ENCODE data around the gene SYCP2L. TPM values are rescaled to one million over a fixed set of nuclear protein-coding genes. Genes with fewer than 3 reads are reported as not detected.

The SYCP2L gene
- total and polyA plus RNA-seq, 2 experiments from 2014 or later: 10.5 to 11.0 TPM

- H3K9me2 ChIP-seq (ENCODE audit: insufficient read depth): no peaks in the 10 kb centered on the region
These were observed 3.3 kb upstream of the SYCP2L start for GRCh38 chr6:10883312-10884244.

GRCh38 chr6:10884245-10884972, 2.4 kb upstream of the SYCP2L start:
- H3K27me3 Mint-ChIP-seq (ENCODE audit: insufficient read depth, low read depth, poor library complexity): peaks cover 74% of the 10 kb centered on the region
- Histone ChIP-seq H3K4me3 (peak overlapping the region; percentile 68), H3K27ac (ENCODE audit: low read depth) (no peak overlapping the region), H3K36me3 (ENCODE audit: insufficient read depth) (no peaks in the 10 kb centered on the region), H3K9me2 (ENCODE audit: insufficient read depth) (no peaks in the 10 kb centered on the region), H3K4me2 (peak overlapping the region; percentile 93), H3K4me1 (ENCODE audit: insufficient read depth) (0 out of 2 replicates have a peak, but pooled peaks cover 6% of the 10 kb centered on the region), H2AFZ (peak overlapping the region; percentile 97), H3F3A (replicated peaks; ENCODE audit: low read depth) (0 out of 2 replicates have a peak, but pooled peaks cover 2% of the 10 kb centered on the region), H3K79me2 (replicated peaks; ENCODE audit: insufficient read depth) (no peaks in the 10 kb centered on the region), H4K20me1 (replicated peaks; ENCODE audit: insufficient read depth) (no peaks in the 10 kb centered on the region), H3K27me3 (ENCODE audit: insufficient read depth) (peaks cover 66% of the 10 kb centered on the region)
- no peaks in the 10 kb centered on the region; the same call in 2 of the 3 replicates for H3K9me3 Mint-ChIP-seq
- H3K36me3 Mint-ChIP-seq (ENCODE audit: low read depth): no peaks in the 10 kb centered on the region
- no peak overlapping the region for H3K27ac Mint-ChIP-seq
- DNase-seq (ENCODE audit: low spot score) (peak; percentile 79), ATAC-seq (no peak)
- peaks cover 8% of the 10 kb centered on the region for H3K4me1 Mint-ChIP-seq
- H3K4me3 Mint-ChIP-seq: peak overlapping the region; percentile 82
- TF ChIP-seq EZH2phosphoT487 (IDR thresholded peaks at IDR 0.05; ENCODE audit: unreplicated experiment) (no peak), ZNF331 (CRISPR knock-in tag; IDR thresholded peaks at IDR 0.05; ENCODE audit: low read depth) (no peak), NANOG (IDR thresholded peaks at IDR 0.05; ENCODE audit: borderline replicate concordance) (no peak), STAT1 (IDR thresholded peaks at IDR 0.05; ENCODE audit: unreplicated experiment) (no peak), JUNB (IDR thresholded peaks at IDR 0.05; ENCODE audit: unreplicated experiment) (no peak), REST (IDR thresholded peaks at IDR 0.05; ENCODE audit: unreplicated experiment) (no peak), EZH2 (IDR thresholded peaks at IDR 0.05; ENCODE audit: low read depth, unreplicated experiment) (no peak)
- TF ChIP-seq, protein P1, sequence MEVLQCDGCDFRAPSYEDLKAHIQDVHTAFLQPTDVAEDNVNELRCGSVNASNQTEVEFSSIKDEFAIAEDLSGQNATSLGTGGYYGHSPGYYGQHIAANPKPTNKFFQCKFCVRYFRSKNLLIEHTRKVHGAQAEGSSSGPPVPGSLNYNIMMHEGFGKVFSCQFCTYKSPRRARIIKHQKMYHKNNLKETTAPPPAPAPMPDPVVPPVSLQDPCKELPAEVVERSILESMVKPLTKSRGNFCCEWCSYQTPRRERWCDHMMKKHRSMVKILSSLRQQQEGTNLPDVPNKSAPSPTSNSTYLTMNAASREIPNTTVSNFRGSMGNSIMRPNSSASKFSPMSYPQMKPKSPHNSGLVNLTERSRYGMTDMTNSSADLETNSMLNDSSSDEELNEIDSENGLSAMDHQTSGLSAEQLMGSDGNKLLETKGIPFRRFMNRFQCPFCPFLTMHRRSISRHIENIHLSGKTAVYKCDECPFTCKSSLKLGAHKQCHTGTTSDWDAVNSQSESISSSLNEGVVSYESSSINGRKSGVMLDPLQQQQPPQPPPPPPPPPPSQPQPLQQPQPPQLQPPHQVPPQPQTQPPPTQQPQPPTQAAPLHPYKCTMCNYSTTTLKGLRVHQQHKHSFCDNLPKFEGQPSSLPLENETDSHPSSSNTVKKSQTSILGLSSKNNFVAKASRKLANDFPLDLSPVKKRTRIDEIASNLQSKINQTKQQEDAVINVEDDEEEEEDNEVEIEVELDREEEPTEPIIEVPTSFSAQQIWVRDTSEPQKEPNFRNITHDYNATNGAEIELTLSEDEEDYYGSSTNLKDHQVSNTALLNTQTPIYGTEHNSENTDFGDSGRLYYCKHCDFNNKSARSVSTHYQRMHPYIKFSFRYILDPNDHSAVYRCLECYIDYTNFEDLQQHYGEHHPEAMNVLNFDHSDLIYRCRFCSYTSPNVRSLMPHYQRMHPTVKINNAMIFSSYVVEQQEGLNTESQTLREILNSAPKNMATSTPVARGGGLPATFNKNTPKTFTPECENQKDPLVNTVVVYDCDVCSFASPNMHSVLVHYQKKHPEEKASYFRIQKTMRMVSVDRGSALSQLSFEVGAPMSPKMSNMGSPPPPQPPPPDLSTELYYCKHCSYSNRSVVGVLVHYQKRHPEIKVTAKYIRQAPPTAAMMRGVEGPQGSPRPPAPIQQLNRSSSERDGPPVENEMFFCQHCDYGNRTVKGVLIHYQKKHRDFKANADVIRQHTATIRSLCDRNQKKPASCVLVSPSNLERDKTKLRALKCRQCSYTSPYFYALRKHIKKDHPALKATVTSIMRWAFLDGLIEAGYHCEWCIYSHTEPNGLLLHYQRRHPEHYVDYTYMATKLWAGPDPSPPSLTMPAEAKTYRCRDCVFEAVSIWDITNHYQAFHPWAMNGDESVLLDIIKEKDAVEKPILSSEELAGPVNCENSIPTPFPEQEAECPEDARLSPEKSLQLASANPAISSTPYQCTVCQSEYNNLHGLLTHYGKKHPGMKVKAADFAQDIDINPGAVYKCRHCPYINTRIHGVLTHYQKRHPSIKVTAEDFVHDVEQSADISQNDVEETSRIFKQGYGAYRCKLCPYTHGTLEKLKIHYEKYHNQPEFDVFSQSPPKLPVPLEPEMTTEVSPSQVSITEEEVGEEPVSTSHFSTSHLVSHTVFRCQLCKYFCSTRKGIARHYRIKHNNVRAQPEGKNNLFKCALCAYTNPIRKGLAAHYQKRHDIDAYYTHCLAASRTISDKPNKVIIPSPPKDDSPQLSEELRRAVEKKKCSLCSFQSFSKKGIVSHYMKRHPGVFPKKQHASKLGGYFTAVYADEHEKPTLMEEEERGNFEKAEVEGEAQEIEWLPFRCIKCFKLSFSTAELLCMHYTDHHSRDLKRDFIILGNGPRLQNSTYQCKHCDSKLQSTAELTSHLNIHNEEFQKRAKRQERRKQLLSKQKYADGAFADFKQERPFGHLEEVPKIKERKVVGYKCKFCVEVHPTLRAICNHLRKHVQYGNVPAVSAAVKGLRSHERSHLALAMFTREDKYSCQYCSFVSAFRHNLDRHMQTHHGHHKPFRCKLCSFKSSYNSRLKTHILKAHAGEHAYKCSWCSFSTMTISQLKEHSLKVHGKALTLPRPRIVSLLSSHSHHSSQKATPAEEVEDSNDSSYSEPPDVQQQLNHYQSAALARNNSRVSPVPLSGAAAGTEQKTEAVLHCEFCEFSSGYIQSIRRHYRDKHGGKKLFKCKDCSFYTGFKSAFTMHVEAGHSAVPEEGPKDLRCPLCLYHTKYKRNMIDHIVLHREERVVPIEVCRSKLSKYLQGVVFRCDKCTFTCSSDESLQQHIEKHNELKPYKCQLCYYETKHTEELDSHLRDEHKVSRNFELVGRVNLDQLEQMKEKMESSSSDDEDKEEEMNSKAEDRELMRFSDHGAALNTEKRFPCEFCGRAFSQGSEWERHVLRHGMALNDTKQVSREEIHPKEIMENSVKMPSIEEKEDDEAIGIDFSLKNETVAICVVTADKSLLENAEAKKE (CRISPR knock-in tag; IDR thresholded peaks at IDR 0.05): no peak

More at GRCh38 chr6:10883312-10884244, 3.3 kb upstream of the SYCP2L start:
- Mint-ChIP-seq H3K27ac (no peak overlapping the region), H3K27me3 (ENCODE audit: insufficient read depth, low read depth, poor library complexity) (peaks cover 77% of the 10 kb centered on the region), H3K36me3 (ENCODE audit: low read depth) (no peaks in the 10 kb centered on the region), H3K4me1 (peaks cover 7% of the 10 kb centered on the region), H3K9me3 (no peaks in the 10 kb centered on the region; the same call in 2 of the 3 replicates), H3K4me3 (peak overlapping the region; percentile 82)
- Histone ChIP-seq H3K36me3 (ENCODE audit: insufficient read depth) (no peaks in the 10 kb centered on the region), H3K4me1 (ENCODE audit: insufficient read depth) (0 out of 2 replicates have a peak, but pooled peaks cover 6% of the 10 kb centered on the region), H3K27me3 (ENCODE audit: insufficient read depth) (peaks cover 75% of the 10 kb centered on the region), H3K4me3 (peak overlapping the region; percentile 68), H4K20me1 (replicated peaks; ENCODE audit: insufficient read depth) (no peaks in the 10 kb centered on the region), H3K4me2 (peak overlapping the region; percentile 93), H3F3A (replicated peaks; ENCODE audit: low read depth) (0 out of 2 replicates have a peak, but pooled peaks cover 2% of the 10 kb centered on the region), H2AFZ (peak overlapping the region; percentile 97), H3K79me2 (replicated peaks; ENCODE audit: insufficient read depth) (no peaks in the 10 kb centered on the region), H3K27ac (ENCODE audit: low read depth) (no peak overlapping the region)
- TF ChIP-seq JUNB (IDR thresholded peaks at IDR 0.05; ENCODE audit: unreplicated experiment) (no peak), EZH2 (IDR thresholded peaks at IDR 0.05; ENCODE audit: low read depth, unreplicated experiment) (peak; percentile 62)
- DNase-seq (ENCODE audit: low spot score) (peak; percentile 49), ATAC-seq (peak; percentile 3; the same call in 2 of the 3 replicates)
